KBM-7 (cell line): ENCODE results near the gene ITGB7.
"Not testable (repeated sequence)": the region's sequence is repeated elsewhere in the genome, so short reads cannot be mapped to it uniquely, and the experiment has no call there.

ENCODE experiments used
- DNase-seq: peaks from one replicate; pipeline ENCODE4 v3.0.0-alpha.2; 2015
- in situ Hi-C: fragments of 300-500 bp; cut with MboI; formaldehyde crosslinking; loops from 2 replicates; pipeline ENCODE4 v1.14.3; 2020; ENCODE audit warnings: low sequenced_read_pairs, low pct_unique_long_range_greater_than_20kb, mixed read lengths

ITGB7 gene

DNA sequence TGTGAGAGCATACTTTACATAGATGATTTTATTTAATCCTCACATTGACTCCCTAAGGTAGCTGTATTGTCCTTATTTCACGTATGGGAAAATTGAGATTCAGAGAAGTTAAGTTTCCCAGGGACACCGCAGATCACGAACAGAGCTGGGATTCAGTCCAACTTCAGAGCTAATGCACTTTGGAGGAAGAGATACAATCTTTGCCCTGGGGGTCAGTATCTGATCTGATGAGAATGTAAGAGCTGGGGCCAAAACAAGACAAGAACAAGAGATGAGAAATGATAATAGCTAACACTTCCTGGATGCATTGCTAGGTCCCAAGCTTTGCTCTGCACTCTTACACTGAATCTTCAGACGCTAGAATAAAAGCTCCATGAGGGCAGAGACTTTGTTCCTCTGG, 20.3 kb downstream of the ITGB7 start:
- in situ Hi-C loops, result no loop called here
- DNase-seq, result no peak

DNA sequence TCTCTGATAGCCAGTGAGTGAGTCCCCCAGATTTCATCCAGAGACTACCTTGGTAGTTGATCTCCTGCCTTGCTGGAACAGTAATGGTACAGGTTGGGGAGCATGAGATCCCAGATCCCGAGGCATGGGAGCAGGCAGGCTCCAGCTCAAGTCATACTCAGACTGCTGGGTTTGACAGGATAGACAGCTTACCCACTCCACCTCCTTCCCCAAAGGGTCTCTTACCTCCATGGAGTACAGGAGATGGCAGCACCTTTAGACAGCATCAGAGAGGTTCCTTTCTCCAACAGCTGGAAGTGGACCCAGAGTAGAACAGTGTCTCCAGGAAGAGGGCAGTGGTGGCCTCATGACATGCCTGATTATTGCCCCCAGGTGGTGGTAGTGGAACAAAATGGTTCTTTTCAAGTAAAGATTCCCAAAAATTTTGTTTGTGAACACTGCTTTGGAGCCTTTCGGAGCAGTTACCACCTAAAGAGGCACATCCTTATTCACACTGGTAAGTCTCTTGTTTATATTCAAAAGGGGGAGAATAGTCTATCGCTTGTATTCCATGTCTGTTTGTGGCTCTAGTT, 21.4 kb downstream of the ITGB7 start:
- in situ Hi-C loops, result no loop called here

DNA sequence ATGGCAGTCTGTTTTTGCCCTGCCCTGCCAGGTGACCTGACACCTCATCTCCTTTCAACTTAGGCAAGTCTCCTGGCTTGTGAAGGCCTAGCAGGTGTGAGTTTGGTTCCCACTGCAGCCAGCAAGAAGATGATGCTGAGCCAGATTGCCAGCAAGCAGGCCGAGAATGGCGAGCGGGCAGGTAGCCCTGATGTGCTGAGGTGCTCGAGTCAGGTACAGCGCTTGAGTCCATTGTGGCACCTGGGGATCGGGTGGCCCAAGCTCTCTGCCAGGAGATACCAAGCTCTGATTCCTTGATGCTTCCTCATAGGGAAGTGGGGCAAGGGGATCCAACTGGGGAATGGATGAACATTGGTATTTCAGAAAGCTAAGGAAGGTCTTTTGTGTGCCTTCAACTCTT, 22.2 kb downstream of the ITGB7 start:
- DNase-seq, result no peak
- in situ Hi-C loops, result no loop called here

More for the DNA sequence above, 21.4 kb downstream of the ITGB7 start:
- no peak for DNase-seq

DNA sequence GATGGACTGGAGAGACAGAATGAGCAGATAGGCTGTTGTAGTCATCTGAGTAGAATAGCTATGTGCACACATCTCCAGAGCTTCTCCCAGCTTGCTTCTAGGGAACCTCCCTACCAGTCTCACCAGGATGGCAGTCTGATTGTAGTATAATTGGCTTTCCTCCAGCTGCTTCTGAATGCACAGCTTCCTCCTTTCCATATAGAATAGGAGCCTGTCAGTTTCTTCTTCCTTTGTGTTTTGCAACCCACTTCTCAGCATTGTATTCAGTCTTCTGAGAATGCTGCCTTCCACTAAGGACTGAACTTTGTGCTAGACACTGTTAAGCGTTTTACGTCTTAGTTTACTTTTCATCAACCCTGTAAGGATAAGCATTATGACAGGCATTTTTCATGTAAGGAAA, 24.1 kb downstream of the ITGB7 start:
- in situ Hi-C loops, result no loop called here
- peak; percentile 85 for DNase-seq

DNA sequence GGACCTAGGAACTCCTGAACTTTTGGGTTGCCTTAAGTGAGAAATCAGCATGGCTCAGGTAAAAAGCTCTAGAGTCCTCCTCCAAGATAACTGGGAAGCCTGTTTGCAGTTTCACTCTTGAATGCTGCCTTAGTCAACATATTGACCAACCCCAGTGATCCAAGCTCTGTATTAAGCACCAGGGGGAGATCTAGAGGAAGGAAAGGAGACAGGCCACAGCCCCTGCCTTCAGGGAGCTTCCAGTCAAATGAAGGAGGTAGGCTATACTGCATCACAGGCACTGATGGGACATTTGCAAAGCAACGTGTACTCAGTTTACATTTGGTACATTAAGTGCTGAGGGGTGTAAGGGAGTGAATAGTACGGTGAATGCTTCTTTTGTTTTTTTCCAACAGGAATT, 25.1 kb downstream of the ITGB7 start:
- in situ Hi-C loops, result no loop called here
- DNase-seq, result no peak

DNA sequence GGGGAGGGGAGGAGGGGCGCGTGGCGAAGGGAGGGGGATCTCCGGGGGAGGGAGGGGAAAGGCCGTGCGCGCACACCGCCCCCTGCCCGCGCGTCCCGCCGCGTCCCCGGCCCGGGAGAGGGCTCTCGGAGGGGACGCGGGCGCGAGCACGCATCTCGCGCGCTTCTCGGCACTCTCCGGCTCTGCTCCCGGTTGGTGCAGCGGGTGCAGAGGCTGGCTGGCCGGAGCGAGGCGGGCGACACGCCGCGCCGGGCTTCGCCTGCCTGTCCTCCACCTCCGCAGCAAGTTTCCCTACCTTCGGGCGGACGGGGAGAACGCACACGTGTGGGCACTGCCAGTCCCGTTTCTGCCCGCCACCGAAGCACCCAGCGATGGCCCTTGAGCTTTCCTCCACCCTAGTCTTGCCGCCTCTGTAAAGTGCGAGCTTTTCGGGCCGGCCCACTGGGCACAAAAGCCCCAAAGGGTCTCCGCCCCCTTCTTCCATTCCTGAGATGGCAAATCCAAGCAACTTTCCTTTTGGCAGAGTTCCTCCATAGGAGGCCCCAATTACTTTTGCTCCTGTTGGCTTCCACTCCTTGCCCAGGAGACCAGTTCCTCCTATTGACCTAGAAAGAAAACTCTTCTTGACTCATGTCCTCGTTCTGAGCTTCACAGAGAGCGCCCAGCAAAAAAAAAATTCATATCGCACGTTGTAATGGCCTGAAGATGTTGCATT, 26.0 kb downstream of the ITGB7 start:
- in situ Hi-C loops, result no loop called here
- DNase-seq, result no peak

DNA sequence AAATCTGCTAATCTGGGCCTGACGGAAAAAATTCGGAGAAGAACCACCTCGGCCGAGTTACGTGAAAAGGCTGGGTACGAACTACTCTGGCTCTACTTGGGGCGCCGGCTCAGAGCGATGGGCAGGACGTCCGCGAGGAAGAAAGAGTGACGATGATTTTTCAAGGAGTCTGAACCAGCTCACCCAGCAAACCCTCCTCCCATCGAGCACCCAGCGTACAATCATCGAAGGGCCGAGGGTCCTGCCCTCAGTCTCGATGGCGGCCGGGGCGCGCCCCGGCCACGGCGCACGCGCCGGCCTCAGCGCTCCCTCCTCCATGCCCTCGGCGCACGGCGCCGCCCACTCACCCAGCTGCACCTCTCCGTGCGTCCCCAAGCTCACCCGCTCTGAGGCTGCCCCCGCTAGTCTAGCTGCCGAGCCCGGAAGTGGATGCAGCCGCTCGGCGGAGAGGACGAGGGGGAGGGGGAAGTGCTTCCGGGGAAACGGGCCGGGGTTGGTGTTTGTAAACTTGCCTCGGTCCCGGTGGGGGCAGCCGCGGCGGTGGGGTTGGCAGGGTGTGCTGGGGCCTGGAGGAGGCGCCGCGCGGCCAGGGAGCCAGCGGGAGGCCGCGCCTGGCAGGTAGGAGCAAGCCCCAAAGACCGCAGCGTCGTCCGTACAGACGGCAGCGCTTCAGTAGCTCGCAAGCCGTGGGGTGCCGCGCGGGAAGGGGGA, 26.7 kb downstream of the ITGB7 start, which contains the start of the genes CSAD and ZNF740:
Gene CSAD, minus strand, starts transcription at position 706 of the 711 bp plus-strand sequence. CDS start 7,455 bp downstream, outside the sequence.
Gene ZNF740, plus strand, starts transcription at position 503 of the 711 bp plus-strand sequence. CDS start 1,262 bp downstream, outside the sequence.
- in situ Hi-C loops, result no loop called here
- DNase-seq, result peak; percentile 96

DNA sequence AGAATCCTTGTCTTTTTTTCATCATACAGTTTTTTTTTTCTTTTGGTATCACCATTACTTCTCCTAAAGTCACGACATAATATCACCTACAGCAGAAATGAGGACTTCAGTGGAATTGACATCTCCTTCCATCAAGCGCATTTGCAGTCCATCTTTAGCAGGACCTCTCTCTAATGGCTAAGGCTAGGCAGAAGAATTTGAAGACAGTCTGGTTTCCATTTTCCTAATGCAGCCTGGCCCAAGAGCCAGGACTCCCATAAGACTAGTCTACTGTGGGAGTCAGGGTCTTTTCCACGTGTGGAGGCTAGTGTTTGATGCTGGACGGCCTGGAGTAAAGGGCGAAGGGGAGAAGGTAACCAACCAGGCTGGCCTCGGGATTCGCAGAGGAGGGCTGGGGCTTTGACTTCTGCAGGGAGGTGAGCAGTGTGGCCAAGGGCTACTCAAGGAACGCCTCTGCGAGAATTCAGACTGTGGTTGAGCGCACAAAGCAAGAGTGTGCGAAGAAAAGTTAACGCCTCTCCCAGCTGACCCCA, 27.3 kb downstream of the ITGB7 start:
- in situ Hi-C loops, result no loop called here
- DNase-seq, result no peak

DNA sequence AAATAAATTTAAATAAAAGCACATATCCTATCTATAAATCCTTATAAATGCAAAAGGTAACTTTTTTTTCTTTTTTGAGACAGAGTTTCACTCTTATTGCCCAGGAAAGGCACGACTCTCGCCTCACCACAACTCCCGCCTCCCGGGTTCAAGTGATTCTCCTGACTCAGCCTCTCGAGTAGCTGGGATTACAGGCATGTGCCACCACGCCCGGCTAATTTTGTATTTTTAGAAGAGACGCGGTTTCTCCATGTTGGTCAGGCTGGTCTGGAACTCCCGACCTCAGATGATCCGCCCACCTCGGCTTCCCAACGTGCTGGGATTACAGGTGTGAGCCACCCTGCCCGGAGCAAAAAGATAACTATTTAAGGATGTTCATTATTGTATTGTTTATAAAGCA, 28.2 kb downstream of the ITGB7 start:
- DNase-seq, in situ Hi-C loops: not testable (repeated sequence)

DNA sequence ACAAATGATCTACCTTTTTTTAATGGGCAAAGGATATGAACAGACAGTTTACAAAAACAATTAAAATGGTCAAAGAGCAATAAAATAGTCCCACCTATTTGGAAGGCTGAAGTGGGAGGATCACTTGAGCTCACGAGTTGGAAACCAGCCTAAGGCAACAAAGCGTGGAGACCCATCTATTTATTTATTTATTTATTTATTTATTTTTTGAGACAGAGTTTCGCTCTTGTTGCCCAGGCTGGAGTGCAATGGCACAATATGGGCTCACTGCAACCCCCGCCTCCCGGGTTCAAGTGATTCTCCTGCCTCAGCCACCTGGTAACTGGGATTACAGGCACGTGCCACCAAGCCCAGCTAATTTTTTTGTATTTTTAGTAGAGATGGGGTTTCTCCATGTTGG, 29.6 kb downstream of the ITGB7 start:
- in situ Hi-C loops, DNase-seq: not testable (repeated sequence)

DNA sequence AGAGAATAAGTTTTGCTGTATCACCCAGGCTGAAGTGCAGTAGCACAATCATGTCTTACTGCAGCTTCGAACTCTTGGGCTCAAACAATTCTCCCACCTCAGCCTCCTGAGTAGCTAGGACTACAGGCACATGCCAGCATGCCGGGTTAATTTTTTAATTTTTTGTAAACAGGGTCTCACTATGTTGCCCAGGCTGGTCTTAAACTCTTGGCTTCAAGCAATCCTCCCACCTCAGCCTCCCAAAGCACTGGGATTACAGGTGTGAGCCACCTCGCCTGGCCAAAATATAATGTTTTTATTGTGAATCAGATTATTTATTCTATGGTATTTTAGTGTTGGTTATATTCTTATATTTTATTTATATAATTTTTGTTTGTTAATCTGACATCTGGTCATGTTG, 30.3 kb downstream of the ITGB7 start:
- in situ Hi-C loops, result no loop called here
- DNase-seq, result no peak

DNA sequence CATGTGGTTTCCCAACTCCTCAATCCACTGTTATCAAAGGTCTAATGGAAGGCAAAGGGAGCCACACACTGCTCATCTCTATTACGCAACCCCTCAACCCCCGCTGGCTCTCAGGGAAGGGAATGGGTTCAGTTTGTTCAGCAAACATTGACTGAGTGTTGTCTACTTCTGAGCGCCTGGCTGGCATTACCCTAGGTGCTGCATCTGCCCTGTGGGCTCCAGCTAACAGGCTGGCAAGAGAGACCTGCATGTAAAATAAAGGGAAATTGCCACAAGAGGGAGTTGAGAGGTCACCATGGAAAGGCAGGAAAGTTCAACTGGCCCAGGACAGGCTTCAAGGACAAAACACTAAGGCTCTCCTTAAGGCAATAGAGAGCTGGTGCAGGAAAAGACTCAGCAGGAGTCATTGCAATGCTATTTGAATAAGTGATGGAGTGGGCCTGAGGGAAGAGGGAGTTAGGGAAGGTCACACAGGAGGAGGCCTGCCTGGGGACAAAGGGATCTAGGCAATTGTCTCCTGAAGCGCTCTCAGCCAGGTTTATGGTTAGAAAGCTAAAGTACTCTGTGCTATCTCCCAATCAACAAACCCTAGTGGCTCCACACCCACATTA, 32.1 kb downstream of the ITGB7 start:
- peak; percentile 63 for DNase-seq
- in situ Hi-C loops, result no loop called here

DNA sequence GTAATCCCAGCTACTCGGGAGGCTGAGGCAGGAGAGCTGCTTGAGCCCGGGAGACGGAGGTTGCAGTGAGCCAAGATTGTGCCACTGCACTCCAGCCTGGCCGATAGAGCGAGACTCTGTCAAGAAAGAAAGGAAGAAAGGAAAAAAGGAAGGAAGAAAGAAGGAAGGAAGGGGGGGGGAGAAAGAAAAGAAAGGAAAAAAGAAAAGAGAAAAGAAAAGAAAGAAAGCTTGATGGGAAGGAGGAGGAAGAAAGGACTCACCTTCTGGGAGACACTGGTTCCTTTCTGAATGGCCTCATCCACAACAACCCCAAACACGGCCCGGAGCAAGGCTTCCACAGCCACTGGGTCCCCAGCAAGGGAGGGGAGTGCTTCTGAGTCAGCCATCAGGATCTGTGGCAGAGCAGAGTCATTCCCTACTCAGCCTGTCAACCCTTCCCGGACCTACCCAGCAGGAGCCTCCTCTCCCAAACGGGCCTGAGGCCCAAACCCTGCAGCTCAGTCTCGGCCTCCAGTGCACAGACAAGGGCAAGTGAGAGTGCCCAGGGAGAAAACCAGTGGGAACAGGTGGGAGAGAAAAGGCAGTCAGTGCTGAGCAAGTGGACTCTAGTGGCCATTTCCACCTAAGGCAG, 33.9 kb downstream of the ITGB7 start:
- DNase-seq, result no peak
- in situ Hi-C loops, result no loop called here

DNA sequence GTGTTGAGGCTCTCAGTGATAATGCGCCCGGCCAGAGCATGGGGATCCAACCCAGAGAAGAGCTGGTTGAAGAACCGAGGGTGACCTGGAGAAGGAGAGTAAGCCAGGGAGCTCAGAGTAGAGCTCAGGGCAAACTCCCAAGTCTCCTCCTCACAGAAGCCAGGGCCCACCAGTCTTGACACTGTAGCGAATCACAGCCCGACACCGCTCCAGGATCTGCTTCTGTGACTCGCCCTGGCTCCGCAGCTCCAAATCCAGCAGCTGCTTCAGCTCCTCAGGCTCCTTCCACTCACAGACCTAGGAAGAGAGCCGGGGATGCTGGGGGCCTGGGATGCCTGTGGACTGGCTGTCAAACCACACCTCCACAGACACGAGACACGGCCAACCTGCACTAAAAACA, 34.7 kb downstream of the ITGB7 start:
- in situ Hi-C loops, result no loop called here
- DNase-seq, result no peak

DNA sequence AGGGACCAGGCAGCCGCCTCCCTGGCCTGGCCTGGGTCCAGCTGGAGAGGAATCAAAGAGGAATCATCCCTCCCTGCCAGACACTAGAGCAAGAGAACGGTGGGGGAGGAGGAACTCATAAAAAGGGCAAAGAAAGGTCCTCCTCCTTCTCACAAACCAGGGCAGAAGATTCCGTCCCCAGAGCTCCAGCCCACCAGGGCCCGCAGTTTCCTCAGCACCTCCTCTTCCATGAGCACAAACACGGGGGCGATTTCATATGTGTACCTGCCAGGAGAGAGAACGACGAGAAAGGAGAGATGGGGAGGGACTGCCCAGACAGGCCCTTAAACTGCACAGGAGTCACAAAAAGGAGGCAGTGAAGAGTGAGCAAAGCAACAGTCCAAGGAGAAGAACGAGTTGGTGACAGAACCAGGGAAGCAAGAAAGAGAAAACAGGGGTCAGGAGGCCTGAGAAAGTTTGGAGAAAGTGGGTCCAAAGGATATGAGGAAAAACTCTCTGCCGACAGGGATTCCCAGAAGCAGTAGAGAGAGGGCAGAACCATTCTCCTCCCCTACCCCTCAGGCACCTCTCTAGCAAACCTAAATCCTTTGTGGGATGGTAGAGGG, 35.2 kb downstream of the ITGB7 start:
- in situ Hi-C loops, result no loop called here
- DNase-seq, result no peak

DNA sequence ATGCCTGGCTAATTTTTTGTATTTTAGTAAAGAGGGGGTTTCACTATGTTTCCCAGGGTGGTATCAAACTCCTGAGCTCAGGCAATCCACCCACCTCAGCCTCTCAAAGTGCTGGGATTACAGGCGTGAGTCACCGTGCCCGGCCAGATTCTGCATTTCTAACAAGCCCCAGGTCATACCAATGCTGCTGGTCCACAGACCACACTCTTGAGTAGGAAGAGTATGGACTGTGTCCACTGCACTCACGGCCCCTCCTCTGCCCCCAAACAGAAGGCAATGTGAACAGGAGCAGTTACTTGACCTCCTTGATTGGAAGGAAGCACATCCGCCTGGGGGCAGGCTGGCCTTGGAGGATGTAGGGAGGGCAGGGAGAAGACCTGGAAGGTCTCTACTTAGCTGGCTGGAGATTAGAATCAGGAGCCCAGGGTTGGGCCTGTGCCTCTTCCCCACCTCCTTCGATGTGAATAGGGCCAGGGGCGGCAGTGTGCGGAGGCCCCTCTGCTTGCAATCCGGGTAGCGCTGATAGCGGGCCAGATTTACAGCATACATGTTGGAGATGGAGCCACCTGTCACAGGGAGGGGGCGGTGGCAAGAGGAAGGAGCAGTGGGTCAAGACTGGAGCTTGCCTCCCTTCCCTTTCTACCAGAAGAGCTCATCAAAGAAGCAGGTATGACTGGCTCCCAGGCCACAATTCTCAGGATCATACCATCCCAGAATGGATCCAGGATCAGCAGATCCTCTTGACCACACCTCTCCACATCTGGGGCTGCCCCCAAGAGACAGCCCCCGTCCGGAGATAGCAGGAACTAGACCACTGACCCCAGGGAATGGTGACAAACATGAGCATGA, 36.0 kb downstream of the ITGB7 start:
- no peak for DNase-seq
- in situ Hi-C loops, result no loop called here

DNA sequence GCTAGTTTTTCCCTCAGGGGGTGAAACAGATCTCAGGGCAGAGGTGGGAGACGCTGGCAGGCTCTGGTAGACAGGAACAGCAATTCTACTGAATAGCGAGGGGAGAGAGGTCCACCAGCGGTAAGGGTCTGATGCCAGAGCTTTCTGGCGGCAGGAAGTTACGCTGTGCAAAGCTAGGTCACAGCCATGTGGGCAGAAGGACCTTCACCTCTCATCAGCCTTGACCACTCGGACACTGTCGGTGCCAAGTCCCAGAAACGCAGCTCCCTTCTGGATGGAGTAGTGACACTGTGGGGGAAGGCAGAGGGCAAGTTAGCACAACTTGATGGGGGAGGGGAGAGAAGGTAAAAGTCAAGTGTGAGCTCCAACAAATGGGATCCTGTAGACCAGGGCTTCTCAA, 36.8 kb downstream of the ITGB7 start:
- DNase-seq, result no peak
- in situ Hi-C loops, result no loop called here

DNA sequence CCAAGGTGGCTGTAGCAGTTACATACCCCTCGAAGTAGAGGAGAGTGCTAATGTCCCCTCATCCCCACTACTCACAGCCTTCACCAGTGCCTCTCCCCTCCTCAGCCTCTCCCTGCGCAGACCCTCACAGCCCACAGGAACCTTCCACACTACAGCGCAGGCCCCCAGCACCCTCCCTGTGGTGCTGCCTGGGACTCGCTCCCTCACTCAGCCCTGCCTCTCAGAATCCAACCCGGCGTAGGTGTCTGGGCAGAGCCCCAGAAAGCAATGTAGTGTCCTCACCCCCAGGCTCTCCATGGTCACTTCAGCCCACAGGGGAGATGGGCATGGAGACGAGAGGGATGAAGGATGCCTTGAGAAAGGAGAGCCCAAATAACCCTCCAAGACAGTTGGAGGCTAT, 37.4 kb downstream of the ITGB7 start:
- no peak for DNase-seq
- in situ Hi-C loops, result no loop called here
